Measurements from ENCODE around the gene SPNS2.

- no peak for TF ChIP-seq EP300 (IDR thresholded peaks at IDR 0.05; ENCODE audit: borderline replicate concordance)
- no peak for TF ChIP-seq MAX (IDR thresholded peaks at IDR 0.05)
- TF ChIP-seq RAD21 (IDR thresholded peaks at IDR 0.05; ENCODE audit: low read depth), result no peak
- TF ChIP-seq YY1 (IDR thresholded peaks at IDR 0.05; ENCODE audit: low read depth), result no peak
- TF ChIP-seq, protein P1, sequence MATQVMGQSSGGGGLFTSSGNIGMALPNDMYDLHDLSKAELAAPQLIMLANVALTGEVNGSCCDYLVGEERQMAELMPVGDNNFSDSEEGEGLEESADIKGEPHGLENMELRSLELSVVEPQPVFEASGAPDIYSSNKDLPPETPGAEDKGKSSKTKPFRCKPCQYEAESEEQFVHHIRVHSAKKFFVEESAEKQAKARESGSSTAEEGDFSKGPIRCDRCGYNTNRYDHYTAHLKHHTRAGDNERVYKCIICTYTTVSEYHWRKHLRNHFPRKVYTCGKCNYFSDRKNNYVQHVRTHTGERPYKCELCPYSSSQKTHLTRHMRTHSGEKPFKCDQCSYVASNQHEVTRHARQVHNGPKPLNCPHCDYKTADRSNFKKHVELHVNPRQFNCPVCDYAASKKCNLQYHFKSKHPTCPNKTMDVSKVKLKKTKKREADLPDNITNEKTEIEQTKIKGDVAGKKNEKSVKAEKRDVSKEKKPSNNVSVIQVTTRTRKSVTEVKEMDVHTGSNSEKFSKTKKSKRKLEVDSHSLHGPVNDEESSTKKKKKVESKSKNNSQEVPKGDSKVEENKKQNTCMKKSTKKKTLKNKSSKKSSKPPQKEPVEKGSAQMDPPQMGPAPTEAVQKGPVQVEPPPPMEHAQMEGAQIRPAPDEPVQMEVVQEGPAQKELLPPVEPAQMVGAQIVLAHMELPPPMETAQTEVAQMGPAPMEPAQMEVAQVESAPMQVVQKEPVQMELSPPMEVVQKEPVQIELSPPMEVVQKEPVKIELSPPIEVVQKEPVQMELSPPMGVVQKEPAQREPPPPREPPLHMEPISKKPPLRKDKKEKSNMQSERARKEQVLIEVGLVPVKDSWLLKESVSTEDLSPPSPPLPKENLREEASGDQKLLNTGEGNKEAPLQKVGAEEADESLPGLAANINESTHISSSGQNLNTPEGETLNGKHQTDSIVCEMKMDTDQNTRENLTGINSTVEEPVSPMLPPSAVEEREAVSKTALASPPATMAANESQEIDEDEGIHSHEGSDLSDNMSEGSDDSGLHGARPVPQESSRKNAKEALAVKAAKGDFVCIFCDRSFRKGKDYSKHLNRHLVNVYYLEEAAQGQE (IDR thresholded peaks at IDR 0.05; ENCODE audit: low read depth), result no peak
- TF ChIP-seq CEBPB (IDR thresholded peaks at IDR 0.05), result no peak
- TF ChIP-seq TAF1 (IDR thresholded peaks at IDR 0.05; ENCODE audit: low read depth), result no peak
- TF ChIP-seq CREB1 (IDR thresholded peaks at IDR 0.05; ENCODE audit: low read depth), result no peak
- TF ChIP-seq EGR1 (IDR thresholded peaks at IDR 0.05), result no peak
- no peak for TF ChIP-seq TEAD4 (IDR thresholded peaks at IDR 0.05)
- TF ChIP-seq TCF12 (IDR thresholded peaks at IDR 0.05; ENCODE audit: low read depth), result no peak
- TF ChIP-seq NFIC (IDR thresholded peaks at IDR 0.05), result no peak
These were observed 51.3 kb downstream of the SPNS2 start for GRCh38 chr17:4549781-4550533.
